Lower leg skin (tissue), 3 donors: ENCODE results near the gene TNIK.

ENCODE experiments used
- CTCF ChIP-seq, 3 donors: fragments of 450-650 bp; IDR thresholded peaks; one replicate each; pipeline ENCODE4 v1.5.1; 2016; ENCODE audit warnings: antibody characterized with exemption in 3 of 3, mild to moderate bottlenecking in 3 of 3, moderate library complexity in 2 of 3
- POLR2A ChIP-seq, 2 donors: fragments of 450-650 bp; IDR thresholded peaks; one replicate each; pipeline ENCODE4 v1.6.1; 2016 to 2017; ENCODE audit warnings: antibody characterized with exemption in 2 of 2, mild to moderate bottlenecking in 1 of 2, moderate library complexity in 1 of 2

DNA sequence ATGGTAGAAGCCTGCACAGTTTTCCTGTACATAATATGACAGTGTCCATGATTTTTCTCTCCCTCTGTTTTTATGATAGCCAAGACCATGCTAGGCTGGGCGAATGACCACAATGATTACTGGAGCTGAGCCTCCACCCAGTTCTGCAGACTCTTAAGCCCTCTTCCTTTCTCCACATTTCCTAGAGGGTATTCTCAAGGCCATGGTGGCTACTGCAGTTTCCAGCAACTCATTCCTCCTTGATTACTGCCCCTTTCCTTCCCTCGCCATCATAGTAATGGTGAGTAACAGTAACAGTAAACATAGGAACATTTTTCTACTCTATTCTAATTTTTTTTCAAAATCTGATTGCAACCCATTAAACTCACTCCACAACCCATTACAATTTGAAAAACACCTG, 20.2 kb downstream of the TNIK start:
- TF ChIP-seq CTCF (IDR thresholded peaks at IDR 0.05) = no peak
- no peak for TF ChIP-seq POLR2A (IDR thresholded peaks at IDR 0.05)
